Measurements from ENCODE around the gene CDC42EP4. TPM values are rescaled to one million over a fixed set of nuclear protein-coding genes. Genes with fewer than 3 reads are reported as not detected.

The CDC42EP4 gene
- total and polyA plus RNA-seq, 10 donors = 7.9 to 69.6 (median 43.3) TPM

DNA sequence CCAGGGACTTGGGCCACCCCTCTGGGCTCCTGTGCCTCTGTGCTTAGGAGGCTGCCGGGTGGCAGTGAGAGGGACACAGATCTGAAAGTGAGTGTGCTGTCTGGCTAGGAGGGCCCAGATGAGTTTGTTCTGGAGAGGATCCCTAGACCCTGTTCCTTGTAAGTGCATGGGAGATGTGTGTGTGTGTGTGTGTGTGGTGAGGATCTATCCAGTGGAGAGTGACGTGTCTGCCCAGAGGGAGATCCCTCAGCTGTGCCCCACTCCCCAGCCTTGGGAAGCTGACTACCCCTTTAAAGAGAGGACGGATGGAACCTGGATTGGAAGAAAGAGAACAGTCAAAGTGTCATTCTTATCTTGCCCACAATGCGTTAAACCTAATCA, 25.5 kb upstream of the CDC42EP4 start:
- no peaks in the 10 kb centered on the region for H3K9me3 ChIP-seq
- H3K27me3 ChIP-seq (replicated peaks in 1 of 7) = peaks cover 0 to 3% (median 0%) of the 10 kb centered on the region in 7 donors
- H3K27ac ChIP-seq = no peak overlapping the region
- no peaks in the 10 kb centered on the region for H3K36me3 ChIP-seq
- H3K4me1 ChIP-seq = peaks cover 0 to 26% (median 0%) of the 10 kb centered on the region in 6 donors
- no peak for DNase-seq
- TF ChIP-seq POLR2A (IDR thresholded peaks at IDR 0.05) = no peak
- no peak for TF ChIP-seq POLR2AphosphoS5 (IDR thresholded peaks at IDR 0.05)
- TF ChIP-seq CTCF (IDR thresholded peaks at IDR 0.05 in 8 of 11, conservative IDR thresholded peaks at IDR 0.05 in 3 of 11) = no peak
- H3K4me3 ChIP-seq = no peak overlapping the region
- intact Hi-C loops (cut with DNase I; ENCODE audit: low total_unique reads) = no loop called here
- 77 to 91% (median 89%) methylated on average over 4 of the region's 4 CpGs for WGBS, 5 donors

- Histone ChIP-seq H3K36me3 (no peaks in the 10 kb centered on the region), H3K27me3 (replicated peaks in 1 of 7) (no peaks in the 10 kb centered on the region), H3K4me3 (no peak overlapping the region), H3K4me1 (peaks cover 0 to 23% (median 0%) of the 10 kb centered on the region in 6 donors), H3K27ac (no peak overlapping the region), H3K9me3 (no peaks in the 10 kb centered on the region)
- WGBS, 5 donors = 74 to 83% (median 78%) methylated on average over 12 to 13 of the region's 13 CpGs
- TF ChIP-seq POLR2A (IDR thresholded peaks at IDR 0.05) (no peak), POLR2AphosphoS5 (IDR thresholded peaks at IDR 0.05) (no peak), CTCF (IDR thresholded peaks at IDR 0.05 in 8 of 11, conservative IDR thresholded peaks at IDR 0.05 in 3 of 11) (no peak)
- intact Hi-C loops (cut with DNase I; ENCODE audit: low total_unique reads) = no loop called here
- no peak for DNase-seq
Measured at GRCh38 chr17:73336408-73337329, 24.9 kb upstream of the CDC42EP4 start.

DNA sequence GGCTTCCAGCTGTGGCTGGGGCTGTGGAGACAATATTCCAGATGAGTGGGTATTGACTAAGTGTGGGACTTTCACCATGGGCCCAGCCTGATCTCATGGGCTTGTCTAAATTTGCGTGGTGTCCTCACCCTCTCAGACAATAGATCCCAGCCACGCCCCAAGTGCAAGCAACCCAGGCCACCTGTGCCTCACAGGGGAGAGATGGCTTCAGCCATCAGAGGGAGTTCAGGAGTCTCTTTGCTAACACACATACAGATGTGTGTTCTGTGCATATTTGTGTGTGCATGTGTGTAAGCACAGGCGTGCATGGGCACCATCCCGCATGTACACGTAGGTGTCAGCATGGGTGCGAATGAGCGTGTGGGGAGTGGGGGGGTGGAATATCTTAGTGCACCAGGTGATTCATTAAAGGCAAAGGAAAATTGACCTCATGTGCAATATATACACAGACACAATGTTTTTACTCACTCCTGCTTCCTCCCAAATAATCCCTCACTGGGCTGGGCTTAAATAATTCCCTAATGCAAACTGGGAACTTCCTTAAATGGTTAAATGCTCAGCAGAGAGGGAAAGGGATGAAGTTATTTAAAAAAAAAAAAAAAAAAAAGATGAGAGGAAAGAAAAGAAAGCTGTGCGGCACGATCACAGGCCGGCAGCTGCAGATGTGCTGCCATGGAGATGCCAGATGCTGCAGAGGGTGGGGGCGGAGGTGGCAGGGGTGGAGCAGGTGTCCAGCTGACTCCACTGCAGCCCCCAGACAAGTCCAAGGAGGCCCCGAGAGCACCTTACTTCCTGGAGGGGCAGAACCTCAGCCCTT, 24.0 kb upstream of the CDC42EP4 start:
- no peaks in the 10 kb centered on the region for H3K36me3 ChIP-seq
- intact Hi-C loops (cut with DNase I; ENCODE audit: low total_unique reads) = no loop called here
- no peak for DNase-seq
- TF ChIP-seq CTCF (IDR thresholded peaks at IDR 0.05 in 8 of 11, conservative IDR thresholded peaks at IDR 0.05 in 3 of 11) (no peak), POLR2A (IDR thresholded peaks at IDR 0.05) (no peak), POLR2AphosphoS5 (IDR thresholded peaks at IDR 0.05) (no peak)
- no peaks in the 10 kb centered on the region for H3K27me3 ChIP-seq (replicated peaks in 1 of 7)
- H3K4me3 ChIP-seq = no peak overlapping the region
- 77 to 93% (median 89%) methylated on average over 12 of the region's 12 CpGs for WGBS, 5 donors
- no peaks in the 10 kb centered on the region for H3K9me3 ChIP-seq
- no peak overlapping the region for H3K27ac ChIP-seq
- H3K4me1 ChIP-seq = peaks cover 0 to 19% (median 0%) of the 10 kb centered on the region in 6 donors
